GM21825 (cell line): ENCODE data around the gene MICU2.
"Not testable (repeated sequence)": the region's sequence is repeated elsewhere in the genome, so short reads cannot be mapped to it uniquely, and the experiment has no call there.

Experiments used
- ATAC-seq: cut with Tn5 transposase; IDR thresholded peaks from one replicate; pipeline ENCODE4 v1.9.1; 2021; ENCODE audit warnings: mild to moderate bottlenecking, moderate library complexity; ENCODE audit not compliant: unreplicated experiment

Gene MICU2

GRCh38 chr13:21594715-21595545 is 9.0 kb downstream of the MICU2 start:
- ATAC-seq, result peak; percentile 47

- not testable (repeated sequence) for ATAC-seq
These were observed 13.1 kb downstream of the MICU2 start for GRCh38 chr13:21590665-21591456.

GRCh38 chr13:21590231-21590630 is 13.7 kb downstream of the MICU2 start:
- no peak for ATAC-seq

- not testable (repeated sequence) for ATAC-seq
These were observed 14.5 kb downstream of the MICU2 start for GRCh38 chr13:21589510-21589909.

GRCh38 chr13:21588411-21588810 is 15.6 kb downstream of the MICU2 start:
- not testable (repeated sequence) for ATAC-seq

GRCh38 chr13:21584973-21585592 is 18.9 kb downstream of the MICU2 start:
- ATAC-seq, result no peak

GRCh38 chr13:21583478-21583877 is 20.5 kb downstream of the MICU2 start:
- no peak for ATAC-seq

GRCh38 chr13:21580736-21581135 is 23.2 kb downstream of the MICU2 start:
- ATAC-seq, result no peak

GRCh38 chr13:21579754-21580316 is 24.1 kb downstream of the MICU2 start:
- ATAC-seq, result peak; percentile 55

GRCh38 chr13:21578748-21579147 is 25.2 kb downstream of the MICU2 start:
- ATAC-seq, result no peak

- ATAC-seq, result no peak
These were observed 27.5 kb downstream of the MICU2 start for GRCh38 chr13:21576426-21576825.

GRCh38 chr13:21573920-21574712 is 29.9 kb downstream of the MICU2 start:
- ATAC-seq, result no peak

GRCh38 chr13:21569686-21570085 is 34.3 kb downstream of the MICU2 start:
- ATAC-seq, result no peak

- no peak for ATAC-seq
These were observed 35.1 kb downstream of the MICU2 start for GRCh38 chr13:21568854-21569253.

- ATAC-seq, result no peak
These were observed 36.3 kb downstream of the MICU2 start for GRCh38 chr13:21567714-21568113.

- ATAC-seq, result no peak
These were observed 46.0 kb downstream of the MICU2 start for GRCh38 chr13:21557995-21558394.

GRCh38 chr13:21556051-21556450 is 47.9 kb downstream of the MICU2 start:
- ATAC-seq, result no peak

GRCh38 chr13:21553261-21553660 is 50.7 kb downstream of the MICU2 start:
- ATAC-seq, result not testable (repeated sequence)

- no peak for ATAC-seq
These were observed 53.1 kb downstream of the MICU2 start for GRCh38 chr13:21550918-21551317.

GRCh38 chr13:21549633-21550032 is 54.3 kb downstream of the MICU2 start:
- no peak for ATAC-seq
